OCI-LY1 (cell line): Measurements from ENCODE around the gene LRRC8D.

Experiments
- H2AFZ ChIP-seq: fragments of 200-600 bp; sonication (generic), shearing (Covaris generic); 2 replicates; pipeline ENCODE4 v1.6.0; 2014; ENCODE audit warnings: antibody characterized with exemption, mild to moderate bottlenecking, low read length
- H3F3A ChIP-seq: fragments of 200-600 bp; sonication (generic), shearing (Covaris generic); 2 replicates; pipeline ENCODE4 v1.6.0; 2014; ENCODE audit warnings: mild to moderate bottlenecking, antibody characterized with exemption, low read length, moderate library complexity; ENCODE audit not compliant: insufficient read depth
- H3K27ac ChIP-seq: fragments of 200-600 bp; sonication (generic); 2 replicates; pipeline ENCODE4 v1.5.1; 2014; ENCODE audit warnings: low read length, mixed run types, mild to moderate bottlenecking, low read depth; ENCODE audit not compliant: poor library complexity, severe bottlenecking
- H3K27me3 ChIP-seq: fragments of 200-600 bp; sonication (generic); 2 replicates; pipeline ENCODE4 v1.6.0; 2014; ENCODE audit warnings: antibody characterized with exemption, mild to moderate bottlenecking, low read length, moderate library complexity; ENCODE audit not compliant: insufficient read depth
- H3K36me3 ChIP-seq: fragments of 200-600 bp; sonication (generic); 2 replicates; pipeline ENCODE4 v1.6.1; 2014; ENCODE audit warnings: mild to moderate bottlenecking, antibody characterized with exemption, low read length, moderate library complexity, mixed read lengths; ENCODE audit not compliant: insufficient read depth
- H3K4me1 ChIP-seq: fragments of 200-600 bp; sonication (generic); 2 replicates; pipeline ENCODE4 v1.5.1; 2014; ENCODE audit warnings: mild to moderate bottlenecking, low read length, moderate library complexity; ENCODE audit not compliant: insufficient read depth, severe bottlenecking
- H3K4me2 ChIP-seq: fragments of 200-600 bp; sonication (generic), shearing (Covaris generic); 2 replicates; pipeline ENCODE4 v1.6.1; 2014; ENCODE audit warnings: low read length
- H3K4me3 ChIP-seq: fragments of 200-600 bp; sonication (generic); 2 replicates; pipeline ENCODE4 v1.5.1; 2014; ENCODE audit warnings: low read length, low read depth, mild to moderate bottlenecking, mixed read lengths; ENCODE audit not compliant: poor library complexity, severe bottlenecking
- H3K79me2 ChIP-seq: fragments of 200-600 bp; shearing (Covaris generic); 2 replicates; pipeline ENCODE4 v1.6.1; 2016; ENCODE audit warnings: mixed run types, low read length, mixed read lengths; ENCODE audit not compliant: insufficient read depth
- H3K9ac ChIP-seq: fragments of 200-600 bp; sonication (generic), shearing (Covaris generic); 2 replicates; pipeline ENCODE4 v1.6.1; 2014; ENCODE audit warnings: mild to moderate bottlenecking, low read length, mixed read lengths
- H3K9me2 ChIP-seq: fragments of 200-600 bp; sonication (generic), shearing (Covaris generic); 2 replicates; pipeline ENCODE4 v1.6.1; 2014; ENCODE audit warnings: low read depth, mild to moderate bottlenecking, low read length, mixed read lengths
- H3K9me3 ChIP-seq: fragments of 200-600 bp; shearing (Covaris generic); 2 replicates; pipeline ENCODE4 v1.6.1; 2014; ENCODE audit warnings: low read length, mixed read lengths
- H4K20me1 ChIP-seq: fragments of 200-600 bp; sonication (generic), shearing (Covaris generic); 2 replicates; pipeline ENCODE4 v1.6.0; 2016; ENCODE audit warnings: mild to moderate bottlenecking, low read length; ENCODE audit not compliant: insufficient read depth
- CTCF ChIP-seq: fragments of 200-600 bp; sonication (generic), shearing (Covaris generic); IDR thresholded peaks from 2 replicates; pipeline ENCODE4 v1.5.1; 2017; ENCODE audit warnings: mild to moderate bottlenecking, antibody characterized with exemption, low read length, moderate library complexity, mixed read lengths
- EZH2 ChIP-seq: fragments of 200-600 bp; sonication (generic), shearing (Covaris generic); IDR thresholded peaks from 2 replicates; pipeline ENCODE4 v1.8.0; 2017; ENCODE audit warnings: borderline replicate concordance, mixed run types, mild to moderate bottlenecking, antibody characterized with exemption, low read length, moderate library complexity, mixed read lengths

The LRRC8D gene

GRCh38 chr1:89831462-89832120 is 10.8 kb downstream of the LRRC8D start:
- no peaks in the 10 kb centered on the region for H3K27me3 ChIP-seq
- H3K9me2 ChIP-seq = no peaks in the 10 kb centered on the region
- H3K79me2 ChIP-seq = 0 out of 2 replicates have a peak, but pooled peaks cover 6% of the 10 kb centered on the region
- H2AFZ ChIP-seq = no peak overlapping the region
- H3K9me3 ChIP-seq = no peaks in the 10 kb centered on the region
- H3K4me2 ChIP-seq = no peak overlapping the region
- no peak for TF ChIP-seq EZH2
- no peak for TF ChIP-seq CTCF
- no peaks in the 10 kb centered on the region for H3K4me1 ChIP-seq
- H4K20me1 ChIP-seq = no peaks in the 10 kb centered on the region
- H3K36me3 ChIP-seq = peaks cover 12% of the 10 kb centered on the region
- no peak overlapping the region for H3K4me3 ChIP-seq
- no peak overlapping the region for H3K9ac ChIP-seq
- no peak overlapping the region for H3K27ac ChIP-seq
- H3F3A ChIP-seq = no peaks in the 10 kb centered on the region

GRCh38 chr1:89832496-89833127 is 11.8 kb downstream of the LRRC8D start:
- Histone ChIP-seq H3K27me3 (no peaks in the 10 kb centered on the region), H3K79me2 (0 out of 2 replicates have a peak, but pooled peaks cover 6% of the 10 kb centered on the region), H4K20me1 (no peaks in the 10 kb centered on the region), H3K9me2 (no peaks in the 10 kb centered on the region), H3K4me2 (no peak overlapping the region), H3K36me3 (peaks cover 5% of the 10 kb centered on the region), H3K9ac (no peak overlapping the region), H3K4me3 (no peak overlapping the region), H3K27ac (no peak overlapping the region), H2AFZ (no peak overlapping the region), H3K4me1 (no peaks in the 10 kb centered on the region), H3F3A (no peaks in the 10 kb centered on the region), H3K9me3 (no peaks in the 10 kb centered on the region)
- TF ChIP-seq EZH2 = no peak
- no peak for TF ChIP-seq CTCF

- Histone ChIP-seq H3K79me2 (0 out of 2 replicates have a peak, but pooled peaks cover 6% of the 10 kb centered on the region), H4K20me1 (no peaks in the 10 kb centered on the region), H3K9me2 (no peaks in the 10 kb centered on the region), H3K36me3 (no peaks in the 10 kb centered on the region), H2AFZ (no peak overlapping the region), H3K4me3 (no peak overlapping the region), H3K9me3 (no peaks in the 10 kb centered on the region), H3K9ac (no peak overlapping the region), H3K4me1 (peaks cover 5% of the 10 kb centered on the region), H3F3A (no peaks in the 10 kb centered on the region), H3K27ac (no peak overlapping the region), H3K27me3 (no peaks in the 10 kb centered on the region), H3K4me2 (no peak overlapping the region)
- no peak for TF ChIP-seq CTCF
- no peak for TF ChIP-seq EZH2
These were observed 12.6 kb downstream of the LRRC8D start for GRCh38 chr1:89833183-89834082.
